ENCODE results near the gene NANOS1.
A peak's percentile ranks its signal among the peaks of the same experiment; 100 is the strongest.

NANOS1 gene

GRCh38 chr10:119029613-119030420 lies at the start of gene NANOS1:
Gene NANOS1 (plus strand): TSS chr10:119029714. CDS start chr10:119029802, 88 bp downstream.
- peak within 1 kb of the TSS; percentile 54 for H3K4me3 ChIP-seq (ENCODE audit: low read length)
- no peak for TF ChIP-seq CTCF (conservative IDR thresholded peaks at IDR 0.05; ENCODE audit: low read length)
- DNase-seq (ENCODE audit: low read depth), result no peak

DNA sequence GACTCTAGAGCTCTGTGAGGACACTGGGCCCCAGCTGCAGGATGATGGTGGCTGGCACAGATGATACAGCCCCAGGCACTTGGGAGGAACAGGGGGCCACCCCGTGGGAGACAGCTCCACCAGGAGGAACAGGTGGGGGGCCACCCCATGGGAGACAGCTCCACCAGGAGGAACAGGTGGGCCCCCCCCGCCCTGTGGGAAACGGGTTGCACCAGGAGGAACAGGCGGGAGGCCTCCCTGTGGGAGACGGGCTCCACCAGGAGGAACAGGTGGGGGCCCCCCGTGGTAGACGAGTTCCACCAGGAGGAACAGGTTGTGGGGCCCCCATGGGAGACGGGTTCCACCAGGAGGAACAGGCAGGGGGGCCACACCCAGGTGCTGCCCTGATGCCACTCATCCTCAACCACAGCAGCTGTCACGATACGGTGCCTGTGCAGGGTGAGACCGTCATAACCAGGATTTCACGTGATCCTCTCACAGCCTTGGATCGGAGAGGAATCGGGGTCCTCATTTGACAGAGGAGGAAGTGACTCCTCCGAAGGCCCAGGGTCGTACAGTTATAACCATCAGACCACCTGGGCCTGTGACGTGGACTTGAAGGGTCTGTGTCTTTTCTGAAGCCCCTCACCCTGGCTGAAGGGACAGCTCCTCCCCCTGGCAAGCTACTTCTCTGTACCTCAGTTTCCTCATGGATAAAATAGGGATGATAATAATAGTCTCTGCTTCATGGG lies 49.2 kb upstream of the NANOS1 start:
- TF ChIP-seq CTCF (conservative IDR thresholded peaks at IDR 0.05; ENCODE audit: low read length), result no peak
- DNase-seq (ENCODE audit: low read depth), result no peak
- no peak overlapping the region for H3K4me3 ChIP-seq (ENCODE audit: low read length)

- TF ChIP-seq CTCF (conservative IDR thresholded peaks at IDR 0.05; ENCODE audit: low read length), result no peak
- H3K4me3 ChIP-seq (ENCODE audit: low read length), result no peak overlapping the region
- DNase-seq (ENCODE audit: low read depth), result peak; percentile 28
Measured at GRCh38 chr10:118980870-118981269, 48.6 kb upstream of the NANOS1 start.

GRCh38 chr10:118981946-118982345 lies 47.6 kb upstream of the NANOS1 start:
- no peak for TF ChIP-seq CTCF (conservative IDR thresholded peaks at IDR 0.05; ENCODE audit: low read length)
- no peak overlapping the region for H3K4me3 ChIP-seq (ENCODE audit: low read length)
- no peak for DNase-seq (ENCODE audit: low read depth)

- TF ChIP-seq CTCF (conservative IDR thresholded peaks at IDR 0.05; ENCODE audit: low read length), result no peak
- H3K4me3 ChIP-seq (ENCODE audit: low read length), result no peak overlapping the region
- DNase-seq (ENCODE audit: low read depth), result no peak
Measured at GRCh38 chr10:118982366-118982765, 47.1 kb upstream of the NANOS1 start.

DNA sequence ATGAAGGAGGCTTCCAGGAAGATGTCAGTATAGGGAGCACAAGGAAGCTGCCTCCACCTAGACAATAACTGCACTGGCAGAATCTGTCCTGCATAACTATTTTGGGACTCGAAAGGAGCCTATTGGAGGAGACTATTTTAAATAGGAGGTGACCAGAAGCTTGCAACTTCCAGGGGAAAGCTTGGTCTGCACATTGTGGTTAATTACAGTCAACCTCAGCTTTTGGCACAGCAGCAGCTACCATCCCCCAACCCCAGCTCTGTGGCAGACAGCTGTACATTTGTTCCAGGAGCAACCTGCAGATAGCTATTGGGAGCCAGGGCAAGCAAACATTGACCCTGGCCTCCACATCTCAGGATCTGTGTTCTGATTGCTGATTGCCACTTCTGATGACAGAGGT lies 46.3 kb upstream of the NANOS1 start:
- DNase-seq (ENCODE audit: low read depth), result no peak
- no peak overlapping the region for H3K4me3 ChIP-seq (ENCODE audit: low read length)
- no peak for TF ChIP-seq CTCF (conservative IDR thresholded peaks at IDR 0.05; ENCODE audit: low read length)

GRCh38 chr10:118985576-118985975 lies 43.9 kb upstream of the NANOS1 start:
- DNase-seq (ENCODE audit: low read depth), result no peak
- TF ChIP-seq CTCF (conservative IDR thresholded peaks at IDR 0.05; ENCODE audit: low read length), result no peak
- no peak overlapping the region for H3K4me3 ChIP-seq (ENCODE audit: low read length)
